GM21723 (cell line): Measurements from ENCODE around the gene NUP42.
"Not testable (repeated sequence)": the region's sequence is repeated elsewhere in the genome, so short reads cannot be mapped to it uniquely, and the experiment has no call there.

Experiments used
- ATAC-seq: cut with Tn5 transposase; IDR thresholded peaks from one replicate; pipeline ENCODE4 v1.9.1; 2021; ENCODE audit warnings: mild to moderate bottlenecking, moderate library complexity; ENCODE audit not compliant: unreplicated experiment

Gene NUP42

GRCh38 chr7:23200331-23200730 lies 18.5 kb downstream of the NUP42 start:
- no peak for ATAC-seq

GRCh38 chr7:23204241-23204640 lies 22.4 kb downstream of the NUP42 start:
- ATAC-seq: no peak

- ATAC-seq: no peak
These were observed 23.7 kb downstream of the NUP42 start for GRCh38 chr7:23205577-23205908.

GRCh38 chr7:23205909-23206767 lies 24.3 kb downstream of the NUP42 start:
- ATAC-seq: no peak

- no peak for ATAC-seq
These were observed 25.2 kb downstream of the NUP42 start for GRCh38 chr7:23207021-23207420.

GRCh38 chr7:23207884-23208283 lies 26.0 kb downstream of the NUP42 start:
- ATAC-seq: no peak

GRCh38 chr7:23208316-23208715 lies 26.5 kb downstream of the NUP42 start:
- no peak for ATAC-seq

- no peak for ATAC-seq
These were observed 28.7 kb downstream of the NUP42 start for GRCh38 chr7:23210506-23210905.

GRCh38 chr7:23211589-23211988 lies 29.7 kb downstream of the NUP42 start:
- no peak for ATAC-seq

GRCh38 chr7:23212395-23212794 lies 30.5 kb downstream of the NUP42 start:
- no peak for ATAC-seq

- ATAC-seq: no peak
These were observed 31.0 kb downstream of the NUP42 start for GRCh38 chr7:23212841-23213240.

- ATAC-seq: no peak
These were observed 31.9 kb downstream of the NUP42 start for GRCh38 chr7:23213755-23214154.

GRCh38 chr7:23214423-23214822 lies 32.6 kb downstream of the NUP42 start:
- ATAC-seq: no peak

GRCh38 chr7:23214938-23215337 lies 33.1 kb downstream of the NUP42 start:
- no peak for ATAC-seq

- ATAC-seq: no peak
These were observed 34.2 kb downstream of the NUP42 start for GRCh38 chr7:23216021-23216420.

- no peak for ATAC-seq
These were observed 36.3 kb downstream of the NUP42 start for GRCh38 chr7:23218196-23218595.

GRCh38 chr7:23220690-23221305 lies 39.0 kb downstream of the NUP42 start:
- ATAC-seq: no peak

- ATAC-seq: no peak
These were observed 40.7 kb downstream of the NUP42 start for GRCh38 chr7:23222439-23223030.

- ATAC-seq: not testable (repeated sequence)
These were observed 42.5 kb downstream of the NUP42 start for GRCh38 chr7:23224364-23224763.

GRCh38 chr7:23226844-23227450 lies 45.1 kb downstream of the NUP42 start:
- ATAC-seq: no peak

GRCh38 chr7:23228412-23228811 lies 46.6 kb downstream of the NUP42 start:
- ATAC-seq: no peak

GRCh38 chr7:23230641-23231101 lies 48.8 kb downstream of the NUP42 start:
- no peak for ATAC-seq
